MCF 10A (cell line): ENCODE results near the gene MAGEB17. TPM values are rescaled to one million over a fixed set of nuclear protein-coding genes. Genes with fewer than 3 reads are reported as not detected.

Experiments used
- BruUV-seq: library from RNA; stranded (reverse); fragments of 400-500 nt; replicated peaks from 2 replicates; lab custom pipeline; 2021; lab: Mats Ljungman, UMichigan
- CTCF ChIA-PET: fragments of 300-600 bp; sonication (Branson Sonifier 250); formaldehyde crosslinking; extraction: SDS; loops from one replicate; lab custom pipeline; 2021; ENCODE audit warnings: antibody characterized with exemption, inconsistent platforms; lab: Yijun Ruan, JAX
- POLR2A ChIA-PET: fragments of 300-600, 350-650 bp; sonication (Branson Sonifier 250); formaldehyde crosslinking; extraction: SDS; loops from one replicate; lab custom pipeline; 2020; ENCODE audit warnings: antibody characterized with exemption, inconsistent platforms; lab: Yijun Ruan, JAX
- DNase-seq: peaks from one replicate; pipeline ENCODE4 v3.0.0-alpha.2; 2018; ENCODE audit not compliant: unreplicated experiment
- H3K27ac Mint-ChIP-seq: one replicate; pipeline ENCODE4 v1.8.0; 2022; ENCODE audit warnings: mild to moderate bottlenecking, low read depth, mixed read lengths; ENCODE audit not compliant: unreplicated experiment
- H3K27me3 Mint-ChIP-seq: one replicate; pipeline ENCODE4 v1.8.0; 2022; ENCODE audit warnings: mixed read lengths; ENCODE audit not compliant: insufficient read depth, unreplicated experiment
- H3K36me3 Mint-ChIP-seq: one replicate; pipeline ENCODE4 v1.8.0; 2022; ENCODE audit warnings: mild to moderate bottlenecking, moderate library complexity, mixed read lengths; ENCODE audit not compliant: insufficient read depth, unreplicated experiment
- H3K4me1 Mint-ChIP-seq: one replicate; pipeline ENCODE4 v1.8.0; 2022; ENCODE audit warnings: mixed read lengths; ENCODE audit not compliant: insufficient read depth, unreplicated experiment
- H3K4me3 Mint-ChIP-seq: one replicate; pipeline ENCODE4 v1.8.0; 2022; ENCODE audit warnings: mild to moderate bottlenecking, moderate library complexity, mixed read lengths; ENCODE audit not compliant: unreplicated experiment
- H3K9me3 Mint-ChIP-seq: one replicate; pipeline ENCODE4 v1.8.0; 2022; ENCODE audit warnings: mixed read lengths; ENCODE audit not compliant: unreplicated experiment
- intact Hi-C: fragments of 100-400 bp; cut with micrococcal nuclease; formaldehyde crosslinking; loops from 2 replicates; pipeline ENCODE4 v1.14.1; 2022
- total RNA-seq: library from RNA; stranded (reverse); gene quantifications from 2 replicates; pipeline ENCODE4 v1.2.3, GENCODE V29; 2022
- TF ChIP-seq, protein P1 (sequence below): fragments of 200-600 bp; IDR thresholded peaks from one replicate; pipeline ENCODE4 v1.8.0; 2022; ENCODE audit warnings: antibody characterized with exemption, mild to moderate bottlenecking; ENCODE audit not compliant: unreplicated experiment

Gene MAGEB17
- total RNA-seq, 1 experiment from 2014 or later, result not detected

DNA sequence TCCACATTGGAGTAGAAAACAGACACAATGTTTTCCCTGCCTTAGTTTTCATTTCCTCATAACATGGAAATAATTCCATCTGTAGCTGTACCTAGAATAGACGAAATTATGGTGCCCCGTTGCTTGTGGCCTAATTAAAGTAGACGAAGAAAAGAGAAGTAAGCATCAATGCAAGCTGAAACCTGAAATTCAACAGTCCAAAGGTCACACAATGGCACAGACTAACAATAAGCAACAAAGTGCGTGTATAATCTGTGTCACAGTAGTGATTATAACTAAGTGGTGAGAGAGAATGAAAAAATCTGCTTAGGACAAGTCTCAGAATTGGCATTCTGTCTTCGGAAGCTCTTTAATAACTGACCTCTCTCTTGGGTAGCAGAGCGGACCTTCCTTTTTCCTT is 24.3 kb downstream of the MAGEB17 start:
- CTCF ChIA-PET, result interaction anchor here (0.7 to 1.5 kb wide), 2 partner anchors 69 to 365 kb away, joined by 3 to 4 read pairs; partner anchors contain the start of gene GRPR
- no peaks in the 10 kb centered on the region for H3K36me3 Mint-ChIP-seq
- H3K9me3 Mint-ChIP-seq, result no peaks in the 10 kb centered on the region
- no peak for DNase-seq
- no peaks in the 10 kb centered on the region for H3K4me1 Mint-ChIP-seq
- H3K4me3 Mint-ChIP-seq, result no peak overlapping the region
- H3K27ac Mint-ChIP-seq, result no peak overlapping the region
- no TSS peak for BruUV-seq
- POLR2A ChIA-PET, result interaction anchor here (1.2 kb wide), 1 partner anchor 32 kb away, joined by 3 read pairs; no protein-coding TSS in a partner anchor
- TF ChIP-seq, protein P1, sequence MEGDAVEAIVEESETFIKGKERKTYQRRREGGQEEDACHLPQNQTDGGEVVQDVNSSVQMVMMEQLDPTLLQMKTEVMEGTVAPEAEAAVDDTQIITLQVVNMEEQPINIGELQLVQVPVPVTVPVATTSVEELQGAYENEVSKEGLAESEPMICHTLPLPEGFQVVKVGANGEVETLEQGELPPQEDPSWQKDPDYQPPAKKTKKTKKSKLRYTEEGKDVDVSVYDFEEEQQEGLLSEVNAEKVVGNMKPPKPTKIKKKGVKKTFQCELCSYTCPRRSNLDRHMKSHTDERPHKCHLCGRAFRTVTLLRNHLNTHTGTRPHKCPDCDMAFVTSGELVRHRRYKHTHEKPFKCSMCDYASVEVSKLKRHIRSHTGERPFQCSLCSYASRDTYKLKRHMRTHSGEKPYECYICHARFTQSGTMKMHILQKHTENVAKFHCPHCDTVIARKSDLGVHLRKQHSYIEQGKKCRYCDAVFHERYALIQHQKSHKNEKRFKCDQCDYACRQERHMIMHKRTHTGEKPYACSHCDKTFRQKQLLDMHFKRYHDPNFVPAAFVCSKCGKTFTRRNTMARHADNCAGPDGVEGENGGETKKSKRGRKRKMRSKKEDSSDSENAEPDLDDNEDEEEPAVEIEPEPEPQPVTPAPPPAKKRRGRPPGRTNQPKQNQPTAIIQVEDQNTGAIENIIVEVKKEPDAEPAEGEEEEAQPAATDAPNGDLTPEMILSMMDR, result no peak
- H3K27me3 Mint-ChIP-seq, result peaks cover 10% of the 10 kb centered on the region
- intact Hi-C loops, result no loop called here

DNA sequence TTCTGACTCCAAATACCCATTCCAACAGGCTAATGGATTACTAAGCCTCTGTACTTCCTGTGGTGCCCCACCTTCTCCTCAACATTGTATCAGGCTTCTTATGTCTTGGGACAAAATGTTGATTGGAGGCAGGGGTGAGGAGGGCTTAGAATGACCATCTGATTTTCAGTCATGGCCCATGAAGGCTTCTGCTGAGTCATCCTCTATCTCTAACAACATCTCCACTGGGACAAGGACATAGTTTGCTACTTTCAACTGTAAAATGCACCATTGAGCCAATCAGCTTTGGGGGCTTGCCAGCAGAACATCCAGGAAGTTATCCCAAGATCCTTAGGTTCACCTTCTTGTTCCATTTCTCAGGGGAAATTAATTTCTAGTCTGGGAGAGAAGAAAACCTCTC is 29.5 kb downstream of the MAGEB17 start:
- H3K27ac Mint-ChIP-seq, result no peak overlapping the region
- TF ChIP-seq, protein P1, result no peak
- no peak for DNase-seq
- ChIA-PET CTCF (interaction anchor here (0.8 kb wide), 1 partner anchor 74 kb away, joined by 5 read pairs; no protein-coding TSS in a partner anchor), POLR2A (no interaction called here)
- peaks cover 26% of the 10 kb centered on the region for H3K27me3 Mint-ChIP-seq
- H3K4me1 Mint-ChIP-seq, result no peaks in the 10 kb centered on the region
- H3K9me3 Mint-ChIP-seq, result no peaks in the 10 kb centered on the region
- no peaks in the 10 kb centered on the region for H3K36me3 Mint-ChIP-seq
- BruUV-seq, result no TSS peak
- H3K4me3 Mint-ChIP-seq, result no peak overlapping the region
- intact Hi-C loops, result no loop called here

DNA sequence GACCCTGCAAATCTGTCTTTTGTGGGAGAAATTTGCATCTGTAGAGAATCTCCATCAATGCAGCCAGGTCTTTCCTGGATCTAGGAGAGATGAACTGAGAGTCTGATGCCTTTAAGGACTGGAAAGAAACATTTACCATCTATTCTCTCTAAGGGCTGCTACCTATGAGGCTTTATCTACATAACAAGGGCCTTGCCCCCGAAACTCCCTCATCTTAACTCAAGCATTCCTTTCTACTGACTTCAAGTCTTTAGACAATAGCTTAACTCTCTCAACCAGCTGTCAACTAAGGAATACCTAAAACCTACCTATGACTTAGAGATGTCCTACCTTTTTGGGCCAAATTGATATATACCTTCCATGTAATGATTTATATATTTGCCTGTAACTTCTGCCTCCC is 32.1 kb downstream of the MAGEB17 start:
- Mint-ChIP-seq H3K27ac (no peak overlapping the region), H3K9me3 (no peaks in the 10 kb centered on the region), H3K27me3 (peaks cover 28% of the 10 kb centered on the region), H3K4me1 (no peaks in the 10 kb centered on the region), H3K4me3 (no peak overlapping the region), H3K36me3 (no peaks in the 10 kb centered on the region)
- TF ChIP-seq, protein P1, result no peak
- CTCF ChIA-PET, result no interaction called here
- intact Hi-C loops, result no loop called here
- no TSS peak for BruUV-seq
- POLR2A ChIA-PET, result no interaction called here
- DNase-seq, result no peak

DNA sequence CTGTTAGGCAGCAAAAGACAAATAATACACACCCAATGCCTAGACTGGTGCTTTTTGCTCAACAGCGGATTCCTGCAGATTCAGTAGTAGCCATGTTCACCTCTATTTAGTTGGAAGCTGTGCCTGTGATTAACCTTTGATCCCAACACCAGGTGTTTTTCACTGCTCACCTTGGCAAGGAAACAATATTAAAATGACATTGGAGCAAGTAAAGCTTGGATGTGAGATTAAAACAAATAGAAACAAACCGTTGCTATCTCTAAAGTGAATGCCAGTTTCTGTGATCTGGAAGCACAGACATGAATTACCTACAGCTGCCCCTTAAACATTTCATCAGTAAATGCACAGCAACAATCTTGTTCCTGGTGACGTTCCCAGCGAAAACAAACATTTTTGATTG is 35.7 kb downstream of the MAGEB17 start:
- no peak for DNase-seq
- H3K9me3 Mint-ChIP-seq, result no peaks in the 10 kb centered on the region
- H3K4me3 Mint-ChIP-seq, result no peak overlapping the region
- ChIA-PET CTCF (no interaction called here), POLR2A (no interaction called here)
- TF ChIP-seq, protein P1, result no peak
- peaks cover 33% of the 10 kb centered on the region for H3K27me3 Mint-ChIP-seq
- no TSS peak for BruUV-seq
- no peak overlapping the region for H3K27ac Mint-ChIP-seq
- no peaks in the 10 kb centered on the region for H3K4me1 Mint-ChIP-seq
- intact Hi-C loops, result no loop called here
- no peaks in the 10 kb centered on the region for H3K36me3 Mint-ChIP-seq
